Measurements from ENCODE around the gene CCR5AS.
"Not testable (repeated sequence)": the region's sequence is repeated elsewhere in the genome, so short reads cannot be mapped to it uniquely, and the experiment has no call there.

CCR5AS gene

DNA sequence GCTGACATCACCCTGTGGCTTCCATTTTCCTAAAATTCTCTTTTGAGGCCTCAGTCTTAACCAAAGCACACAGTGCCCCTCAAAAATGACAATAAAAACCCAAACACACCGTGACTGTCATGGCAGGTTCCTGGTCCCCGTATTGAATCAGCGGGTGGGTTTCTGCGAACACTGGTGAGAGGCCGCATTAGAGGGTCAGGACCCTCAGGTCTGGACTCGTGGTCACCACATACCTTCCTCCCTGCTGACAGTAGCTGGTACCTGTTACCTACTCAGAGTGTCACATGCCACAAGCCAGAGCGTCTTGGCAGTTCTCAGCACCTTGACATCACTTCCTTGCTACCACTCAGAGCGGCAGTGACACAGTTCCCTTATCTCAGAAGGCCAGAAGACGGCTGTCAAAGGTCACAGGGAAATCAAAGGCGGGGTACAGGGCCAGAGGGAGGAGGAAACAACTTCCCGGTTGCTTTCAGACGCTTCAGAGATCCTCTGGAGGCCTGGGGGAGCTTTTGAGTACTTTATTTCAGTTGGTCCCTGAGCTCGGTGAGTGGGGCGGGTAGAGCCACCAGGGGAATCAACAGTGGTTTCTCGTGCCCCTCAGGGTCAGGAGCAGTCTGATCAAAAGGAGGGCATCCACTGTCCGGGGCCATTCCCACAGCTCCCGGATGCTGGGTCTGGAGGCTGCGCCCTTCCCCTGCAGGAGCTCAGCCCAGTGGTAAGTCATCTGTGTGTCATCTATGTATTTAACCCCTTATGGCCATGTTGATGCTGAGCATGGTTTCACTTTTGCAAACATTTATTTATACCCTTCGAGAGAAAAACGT, at the start of gene CCR5AS, which contains the start of gene CCRL2:
Gene CCR5AS (minus strand): TSS at position 279 of the 824 bp plus-strand sequence.
Gene CCRL2 (plus strand): TSS at position 472 of the 824 bp plus-strand sequence. CDS start 821 bp downstream, outside the sequence.
- DNase-seq (ENCODE audit: low read depth in 2 of 2), result no peak

DNA sequence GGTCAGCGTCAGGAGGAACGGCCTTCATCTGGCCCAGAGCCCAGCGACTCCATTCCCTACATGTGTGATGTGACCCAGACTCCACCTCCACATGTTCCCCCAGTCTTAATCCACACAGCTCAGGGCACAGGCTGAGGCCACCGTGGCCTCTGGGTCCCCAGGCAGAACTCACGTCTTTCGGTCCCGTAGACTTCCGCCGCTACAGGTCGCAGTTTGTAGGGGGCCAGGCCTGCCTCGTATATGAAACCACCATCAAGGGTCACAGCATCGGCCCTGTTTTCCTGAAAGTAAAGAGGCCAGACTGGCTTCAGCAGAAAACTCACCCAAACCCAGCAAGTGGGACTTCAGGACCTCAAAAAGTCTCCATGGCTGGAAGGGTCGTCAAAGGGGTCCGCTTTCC, 49.3 kb upstream of the CCR5AS start:
- no peak for DNase-seq (ENCODE audit: low read depth in 2 of 2)

GRCh38 chr3:46455231-46456115, 48.6 kb upstream of the CCR5AS start:
- DNase-seq (ENCODE audit: low read depth in 2 of 2), result no peak

DNA sequence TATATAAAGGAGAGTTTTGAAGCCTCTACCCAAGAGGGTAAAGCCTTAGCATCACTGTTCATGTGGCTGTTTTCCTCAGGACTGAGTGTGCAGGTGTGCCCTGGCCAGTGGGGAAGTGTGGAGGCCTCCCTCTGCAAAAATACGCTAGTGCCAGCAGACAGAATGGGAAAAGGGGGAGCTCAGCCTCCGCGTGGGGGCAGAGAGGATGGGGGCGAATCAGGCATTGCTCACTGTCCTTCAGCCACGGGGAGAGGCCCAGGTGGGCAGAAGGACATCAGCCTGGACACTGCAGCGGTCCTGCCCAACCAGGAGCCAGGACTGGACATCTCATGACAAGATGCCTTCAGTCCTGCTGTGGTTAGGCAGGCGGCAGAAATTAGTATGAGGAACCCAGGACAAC, 47.7 kb upstream of the CCR5AS start:
- DNase-seq (ENCODE audit: low read depth in 2 of 2), result no peak

DNA sequence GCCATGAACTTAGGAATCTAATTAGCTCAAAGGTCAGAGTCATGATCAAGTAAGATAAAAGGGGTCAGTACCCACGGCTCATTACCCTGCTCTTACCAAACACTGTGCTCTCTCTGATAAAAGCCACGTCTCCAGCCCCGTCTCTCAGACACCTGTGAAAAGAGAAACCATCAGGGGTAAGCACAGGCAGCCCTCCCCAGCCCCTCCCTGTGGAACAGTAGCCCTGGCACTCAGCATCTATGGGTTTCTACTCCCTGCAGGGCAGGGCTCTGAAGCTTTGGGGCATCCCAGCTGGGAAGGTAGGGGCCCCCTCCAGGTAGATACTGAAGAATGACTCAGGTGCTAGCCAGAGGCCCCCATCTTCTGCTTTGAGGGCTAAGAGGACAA, 47.3 kb upstream of the CCR5AS start:
- no peak for DNase-seq (ENCODE audit: low read depth in 2 of 2)

DNA sequence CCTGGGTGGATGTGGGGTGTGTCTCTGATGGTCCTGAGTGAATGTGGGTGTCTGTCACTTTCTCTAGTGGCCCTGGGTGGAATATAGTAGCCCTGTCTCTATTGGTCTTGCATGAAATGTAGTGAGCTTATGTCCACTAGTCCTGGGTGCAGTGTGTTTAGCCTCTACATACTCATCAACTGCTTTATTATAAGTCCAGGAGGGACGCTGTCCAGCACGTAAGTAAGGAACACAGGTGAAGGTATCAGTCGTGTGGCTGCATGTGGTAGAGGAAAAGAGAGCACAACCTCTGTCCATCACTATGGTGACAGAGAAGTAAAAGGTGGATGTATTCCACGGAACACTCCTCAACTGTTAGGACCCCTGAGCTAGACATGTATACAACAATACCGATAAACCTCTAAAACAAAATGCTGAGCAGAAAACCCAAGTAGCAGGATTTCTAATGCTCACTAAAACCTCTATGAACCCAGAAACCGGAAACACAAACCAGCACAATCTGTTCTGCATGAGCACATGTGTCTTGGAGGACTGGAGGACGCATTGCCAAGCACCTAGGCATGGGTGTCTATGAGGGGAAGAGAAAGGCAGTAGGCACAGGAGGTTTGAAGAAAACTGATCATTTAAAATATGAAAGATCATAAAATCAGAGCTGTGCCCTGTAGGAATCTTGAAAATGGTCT, 46.8 kb upstream of the CCR5AS start:
- DNase-seq (ENCODE audit: low read depth in 2 of 2), result no peak

DNA sequence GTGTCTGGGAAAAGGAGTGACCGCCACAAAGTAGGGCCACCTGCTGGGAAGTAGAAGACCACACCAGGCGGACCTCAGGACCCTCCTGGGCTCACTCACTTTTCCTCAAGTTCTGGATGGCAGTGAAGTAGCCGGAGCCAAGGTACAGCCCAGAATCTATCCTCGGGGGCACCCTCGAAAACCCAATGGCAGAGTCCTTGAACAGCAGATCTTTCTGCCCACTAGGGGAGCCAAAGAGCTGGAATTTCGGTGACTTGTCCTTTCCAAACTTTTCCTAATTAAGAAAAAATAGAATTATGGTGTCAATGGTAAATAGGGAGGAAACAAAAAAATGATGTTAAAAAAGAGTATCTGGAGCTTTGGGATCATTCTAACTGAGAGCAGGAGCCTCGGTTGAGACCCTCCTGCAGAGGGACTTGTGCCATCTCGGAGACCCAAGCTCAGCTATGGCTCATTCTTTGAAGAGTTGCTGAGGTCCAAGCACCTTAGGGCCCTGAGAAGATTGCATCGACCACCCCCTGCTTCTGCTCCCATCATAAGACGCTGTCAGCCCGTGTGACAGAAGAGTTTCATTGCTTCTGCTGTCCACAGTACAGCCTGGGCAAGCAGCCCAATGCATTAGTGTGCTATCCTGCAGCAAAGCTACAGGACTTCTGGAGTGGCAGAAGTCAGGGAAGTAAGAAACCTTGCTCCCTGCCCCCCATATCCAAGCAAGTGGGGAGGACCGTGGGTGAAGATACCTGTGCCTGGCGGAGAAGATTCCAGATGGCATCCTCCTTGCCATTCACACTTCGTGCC, 43.1 kb upstream of the CCR5AS start:
- no peak for DNase-seq (ENCODE audit: low read depth in 2 of 2)

- no peak for DNase-seq (ENCODE audit: low read depth in 2 of 2)
These were observed 41.9 kb upstream of the CCR5AS start for GRCh38 chr3:46448721-46449120.

DNA sequence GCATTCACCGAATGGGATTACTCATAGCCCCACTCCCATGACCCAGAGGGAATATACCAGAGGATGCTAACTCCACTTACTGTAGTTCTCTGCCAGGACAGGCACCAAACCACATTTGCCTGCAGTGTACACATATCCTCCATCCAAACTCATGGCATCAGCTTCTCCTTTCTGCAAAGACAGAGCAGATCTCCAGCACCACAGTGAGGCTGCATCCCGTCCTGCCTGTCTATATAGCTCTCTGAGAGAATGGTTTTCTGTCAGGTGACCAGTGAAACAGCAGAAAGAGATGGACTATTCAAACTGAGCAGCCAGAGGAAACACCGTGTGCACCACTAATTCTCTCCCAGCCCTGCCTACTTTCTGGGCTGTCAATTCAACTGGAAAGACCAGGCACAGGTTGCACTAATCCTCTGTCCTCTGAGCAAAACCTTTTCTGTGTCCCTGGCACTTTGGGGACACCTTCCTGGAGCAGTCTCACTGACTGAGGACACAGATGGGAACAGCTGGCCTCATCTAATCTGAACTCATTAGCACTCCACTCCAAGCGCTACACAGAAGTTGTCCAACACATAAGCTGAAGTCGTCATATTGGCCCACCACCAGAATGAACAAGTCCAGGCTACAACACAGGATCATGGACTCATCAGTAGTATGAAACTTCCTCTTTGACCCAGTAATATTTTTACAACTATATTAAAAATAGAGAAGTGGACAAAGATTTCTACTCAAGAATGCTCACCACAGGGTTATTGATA, 40.5 kb upstream of the CCR5AS start:
- no peak for DNase-seq (ENCODE audit: low read depth in 2 of 2)

DNA sequence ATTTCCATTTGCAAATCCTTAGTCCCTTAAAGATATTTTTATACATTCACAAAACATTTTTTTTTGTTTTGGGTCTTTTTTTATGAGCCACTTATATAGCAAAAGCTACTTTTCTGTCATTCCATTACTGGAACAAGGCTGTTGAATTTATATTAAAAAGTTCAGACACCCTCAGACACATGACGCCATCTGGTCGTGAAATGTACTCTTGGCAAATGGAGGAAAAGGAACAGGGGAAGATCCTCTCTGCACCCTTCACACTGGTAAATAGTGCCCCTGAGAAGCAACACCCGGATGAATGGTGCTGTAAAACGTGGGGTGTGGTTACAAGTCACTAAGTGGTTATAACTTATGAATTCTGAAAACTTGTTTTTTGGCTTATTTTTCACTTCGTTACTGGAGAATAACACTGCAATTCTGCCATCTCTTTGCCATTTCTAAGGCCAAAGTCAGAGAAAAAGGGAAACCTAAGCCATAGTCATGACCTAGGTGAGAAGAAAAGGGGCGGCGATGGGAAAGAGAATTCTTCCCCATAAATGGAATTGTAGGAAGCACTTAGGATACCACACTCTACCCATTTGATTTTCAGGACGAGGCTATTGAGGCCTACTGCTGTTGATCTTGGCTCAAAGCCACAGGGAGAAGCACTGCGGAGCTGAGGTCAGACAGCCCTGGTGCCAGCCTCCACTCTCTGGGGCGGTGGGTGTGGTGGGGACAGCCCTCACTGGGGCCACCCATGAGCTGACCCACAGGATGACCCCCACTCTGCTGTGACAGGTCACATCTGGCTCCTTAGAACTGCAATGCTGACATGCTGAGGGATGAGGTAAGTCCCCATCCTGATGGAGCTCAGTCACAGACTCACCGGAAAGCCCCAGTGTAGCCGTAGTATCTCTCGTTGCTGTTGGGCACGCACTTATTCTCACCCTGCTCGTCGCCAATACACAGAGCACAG, 36.0 kb upstream of the CCR5AS start:
- DNase-seq (ENCODE audit: low read depth in 2 of 2), result no peak

- DNase-seq (ENCODE audit: low read depth in 2 of 2), result peak in 1 of 2 donors; percentile 4
These were observed 33.8 kb upstream of the CCR5AS start for GRCh38 chr3:46440531-46441294.

- no peak for DNase-seq (ENCODE audit: low read depth in 2 of 2)
These were observed 32.0 kb upstream of the CCR5AS start for GRCh38 chr3:46438831-46439230.

- DNase-seq (ENCODE audit: low read depth in 2 of 2), result no peak
These were observed 28.3 kb upstream of the CCR5AS start for GRCh38 chr3:46435081-46435726.

GRCh38 chr3:46433841-46434240, 27.0 kb upstream of the CCR5AS start:
- DNase-seq (ENCODE audit: low read depth in 2 of 2), result no peak

GRCh38 chr3:46433118-46433517, 26.3 kb upstream of the CCR5AS start:
- not testable (repeated sequence) for DNase-seq (ENCODE audit: low read depth in 2 of 2)

GRCh38 chr3:46431905-46432304, 25.0 kb upstream of the CCR5AS start:
- DNase-seq (ENCODE audit: low read depth in 2 of 2), result not testable (repeated sequence)

DNA sequence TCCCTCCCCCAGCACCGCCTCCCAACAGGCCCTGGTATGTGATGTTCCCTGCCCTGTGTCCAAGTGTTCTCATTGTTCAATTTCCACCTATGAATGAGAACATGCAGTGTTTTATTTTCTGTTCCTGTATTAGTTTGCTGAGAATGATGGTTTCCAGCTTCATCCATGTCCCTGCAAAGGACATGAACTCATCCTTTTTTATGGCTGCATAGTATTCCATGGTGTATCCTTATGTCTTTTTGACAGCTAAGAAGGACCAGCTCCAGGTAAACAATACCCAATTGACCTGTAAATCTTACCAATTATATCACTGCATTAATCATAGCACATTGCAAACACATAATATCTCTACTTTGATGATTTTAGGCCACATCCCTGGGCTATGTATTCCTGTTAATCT, 24.0 kb upstream of the CCR5AS start:
- DNase-seq (ENCODE audit: low read depth in 2 of 2), result not testable (repeated sequence)

DNA sequence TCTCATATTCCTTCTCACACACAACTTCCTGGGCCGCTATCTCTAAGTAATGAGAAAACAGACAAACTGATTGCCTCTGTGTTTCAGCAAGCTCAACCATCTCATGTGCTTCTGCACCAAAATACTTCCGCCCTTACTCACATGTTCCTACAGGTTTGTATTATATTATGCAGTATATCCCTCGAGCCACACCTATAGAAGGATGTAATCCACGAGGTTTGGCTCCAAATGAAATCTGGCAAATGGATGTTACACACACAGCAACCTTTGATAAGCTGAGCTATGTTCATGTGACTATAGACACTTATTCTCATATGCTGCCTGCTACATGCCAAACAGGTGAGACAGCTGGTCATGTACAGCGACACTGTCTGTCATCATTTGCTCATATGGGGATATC, 22.8 kb upstream of the CCR5AS start:
- no peak for DNase-seq (ENCODE audit: low read depth in 2 of 2)

Measured in stimulated activated CD8-positive, alpha-beta memory T cell treated with anti-CD3 and anti-CD28 coated beads, Interleukin-7, amount 100 ng/mL, for 1 hour (primary cell).